Measurements from ENCODE around the gene SERGEF.

Gene SERGEF

DNA sequence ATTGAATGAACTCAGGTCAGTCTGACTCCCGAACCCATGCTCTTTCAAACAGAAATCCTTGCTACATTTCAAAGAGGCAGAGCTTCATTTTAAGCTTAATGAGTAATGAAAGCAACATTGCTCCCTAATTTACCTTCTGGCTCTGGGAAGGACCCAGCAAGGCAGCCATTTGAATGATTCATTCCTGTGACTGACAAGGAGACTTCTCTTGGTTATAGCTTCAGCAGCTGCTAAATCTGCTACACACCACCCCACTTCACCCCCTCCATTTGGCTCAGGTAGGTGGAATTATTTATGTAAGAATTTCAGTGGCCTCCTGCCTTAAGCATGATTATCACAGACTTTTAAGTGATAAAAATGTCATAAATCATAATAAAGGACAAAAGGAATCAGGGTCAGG lies 160.6 kb downstream of the SERGEF start:
- no peak for DNase-seq

- DNase-seq, result no peak
These were observed 161.2 kb downstream of the SERGEF start for GRCh38 chr11:17851697-17852096.

GRCh38 chr11:17850336-17850735 lies 162.5 kb downstream of the SERGEF start:
- DNase-seq, result no peak

- no peak for DNase-seq
These were observed 164.1 kb downstream of the SERGEF start for GRCh38 chr11:17848715-17849114.

DNA sequence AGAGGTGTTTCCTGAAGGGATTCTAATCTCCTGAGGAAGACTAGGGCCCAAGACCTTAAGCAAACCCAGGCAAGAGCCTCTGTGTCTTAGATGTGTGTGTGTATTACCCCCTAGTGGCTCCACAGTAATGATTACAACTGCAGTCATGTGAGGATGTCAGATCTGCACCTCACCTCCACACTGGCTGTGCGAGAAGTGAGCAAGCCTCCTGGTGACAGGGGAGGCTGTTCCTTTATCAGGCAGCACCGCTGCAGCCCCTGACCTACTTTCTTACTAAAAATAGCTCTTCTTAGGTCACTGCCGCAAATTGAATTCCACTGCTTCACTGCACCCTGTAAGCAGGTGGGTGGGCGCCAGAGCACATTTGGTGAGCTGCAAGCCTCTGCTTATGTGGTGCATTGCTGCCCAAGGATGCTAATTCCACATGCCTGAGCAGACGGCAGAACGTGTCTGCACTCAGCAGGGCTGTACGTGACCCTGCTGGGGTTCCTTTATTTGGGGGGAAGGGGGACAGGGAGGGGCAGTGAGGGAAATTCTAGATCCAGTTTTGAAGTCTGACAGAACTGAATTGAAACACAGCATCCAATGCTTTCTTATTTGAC lies 165.9 kb downstream of the SERGEF start:
- DNase-seq, result no peak

GRCh38 chr11:17845431-17845881 lies 167.4 kb downstream of the SERGEF start:
- no peak for DNase-seq

GRCh38 chr11:17840101-17840548 lies 172.7 kb downstream of the SERGEF start:
- no peak for DNase-seq

DNA sequence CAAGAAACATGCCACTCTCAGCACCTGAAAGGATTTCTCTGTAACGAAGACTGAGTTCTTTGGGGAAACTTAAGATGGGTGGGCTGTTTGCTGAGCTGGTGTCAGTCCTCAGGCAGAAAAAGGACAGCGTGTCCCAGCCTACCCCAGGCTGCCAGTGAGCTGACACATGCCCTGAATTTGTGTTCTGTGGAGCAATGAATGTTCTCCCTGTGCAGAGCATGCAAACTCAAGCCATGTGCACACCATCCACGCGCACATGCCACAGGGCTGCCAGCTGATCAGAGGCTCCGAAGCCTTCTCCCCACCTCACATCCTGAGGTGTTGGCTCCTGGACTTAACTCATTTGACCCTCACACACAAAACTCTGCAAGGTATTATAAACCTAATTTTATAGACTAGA lies 173.4 kb downstream of the SERGEF start:
- no peak for DNase-seq

- DNase-seq, result no peak
These were observed 174.7 kb downstream of the SERGEF start for GRCh38 chr11:17838102-17838501.

DNA sequence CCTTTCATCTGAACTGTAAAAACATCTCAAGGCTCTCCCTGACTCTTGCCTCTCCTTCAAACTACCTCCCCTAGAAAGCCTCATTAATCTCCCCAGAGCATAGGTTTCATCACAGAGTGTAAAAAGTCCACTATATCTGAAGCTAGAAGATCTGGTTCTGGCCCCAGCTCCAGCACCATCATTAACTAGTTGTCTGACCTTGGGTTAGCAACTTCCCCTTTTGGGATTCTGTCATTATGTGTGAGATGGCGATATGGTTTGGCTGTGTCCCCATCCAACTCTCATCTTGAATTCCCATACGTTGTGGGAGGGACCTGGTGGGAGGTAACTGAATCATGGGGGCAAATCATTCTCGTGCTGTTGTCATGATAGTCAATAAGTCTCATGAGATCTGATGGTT lies 181.0 kb downstream of the SERGEF start:
- DNase-seq, result no peak

GRCh38 chr11:17831228-17831627 lies 181.6 kb downstream of the SERGEF start:
- DNase-seq, result no peak

- DNase-seq, result no peak
These were observed 184.5 kb downstream of the SERGEF start for GRCh38 chr11:17828311-17828751.

DNA sequence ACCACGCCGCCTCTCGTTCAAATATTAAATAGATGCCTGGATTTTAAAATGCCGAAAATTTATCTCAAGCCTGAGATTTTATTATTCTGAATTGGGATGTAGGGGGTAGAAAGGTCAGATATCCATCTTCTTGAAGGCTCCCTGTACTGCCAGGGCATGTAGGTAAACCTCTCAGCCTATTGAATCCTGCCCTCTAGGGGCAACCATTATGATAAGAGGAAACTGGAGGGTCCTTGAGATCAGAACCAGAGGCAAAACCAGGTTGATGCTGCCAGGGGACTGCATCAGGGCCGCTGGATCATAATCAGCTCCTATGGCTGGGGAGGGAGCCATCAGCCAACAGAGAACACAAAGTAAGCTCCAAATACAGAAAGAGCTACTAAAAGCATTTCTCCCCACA lies 185.8 kb downstream of the SERGEF start:
- no peak for DNase-seq

DNA sequence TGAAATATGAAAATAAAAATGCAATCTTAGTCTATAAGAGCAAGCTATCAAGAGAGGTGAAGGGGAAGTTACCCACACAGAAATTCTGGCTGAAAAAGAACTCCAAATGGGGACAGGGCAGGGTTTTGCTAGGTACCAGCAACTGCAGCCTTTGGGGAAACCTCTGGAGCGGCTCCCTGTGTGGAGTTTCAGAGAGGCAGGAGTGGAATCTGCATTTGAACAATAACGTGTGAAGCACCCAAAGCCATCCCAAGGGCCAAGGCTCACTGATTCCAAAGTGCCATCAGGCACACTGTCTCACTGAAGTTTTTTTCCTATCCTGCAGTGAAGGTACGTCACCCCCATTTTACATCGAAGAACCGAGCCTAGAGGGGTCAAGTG lies 190.5 kb downstream of the SERGEF start:
- DNase-seq, result no peak

DNA sequence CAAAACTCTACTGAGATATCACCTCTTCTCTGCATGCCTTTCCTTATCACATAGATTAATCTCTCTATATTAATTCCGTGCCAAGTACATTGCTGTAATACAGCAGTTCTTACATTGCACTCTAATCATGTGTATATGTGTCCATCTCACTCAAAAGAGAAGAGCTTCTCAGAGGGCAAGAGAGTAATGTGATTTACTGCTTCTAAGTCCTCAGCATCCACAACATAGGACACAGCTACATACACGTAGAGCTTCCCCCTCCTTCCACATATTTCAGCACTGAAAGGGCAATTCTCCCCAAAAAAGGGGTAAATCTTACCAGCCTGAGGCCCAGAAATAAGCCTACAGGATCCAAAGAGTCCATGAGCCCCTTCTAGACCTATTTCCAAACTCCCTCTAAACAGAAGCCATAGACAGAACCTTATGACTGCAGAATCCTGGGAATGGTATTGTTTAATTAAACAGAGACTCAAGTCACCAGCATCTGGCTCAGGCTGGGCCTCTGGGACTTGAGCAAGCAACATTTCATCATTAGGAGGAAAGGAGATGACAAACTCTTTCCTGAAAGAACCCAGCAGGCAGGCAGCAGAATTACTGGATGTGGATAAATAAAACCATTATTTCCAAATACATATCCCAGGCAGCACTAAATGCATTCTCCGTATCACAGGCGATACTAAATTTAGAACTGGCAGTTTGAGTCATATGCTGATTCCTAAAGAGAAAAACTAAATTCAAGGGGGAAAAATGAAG lies 191.0 kb downstream of the SERGEF start:
- DNase-seq, result no peak

- no peak for DNase-seq
These were observed 196.5 kb downstream of the SERGEF start for GRCh38 chr11:17816232-17816931.

DNA sequence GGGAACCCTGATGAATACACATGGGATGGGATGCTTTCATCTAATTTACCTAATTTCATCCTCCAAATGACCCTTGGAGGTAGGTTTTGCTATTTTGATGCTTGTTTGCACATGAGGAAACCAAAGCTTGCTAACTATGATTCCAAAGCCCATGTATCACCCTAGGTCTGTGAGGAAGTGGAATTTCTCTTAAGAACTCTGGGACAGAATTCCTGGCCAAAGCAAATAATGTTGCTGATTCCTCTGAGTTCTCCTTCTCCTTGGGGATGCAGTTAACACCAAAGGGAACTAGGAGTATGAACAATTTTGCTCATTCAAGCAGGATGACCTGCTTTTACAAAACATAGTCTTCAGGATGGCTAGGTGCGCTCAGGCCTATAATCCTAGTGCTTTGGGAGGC lies 198.3 kb downstream of the SERGEF start:
- DNase-seq, result no peak

- DNase-seq, result no peak
These were observed 199.3 kb downstream of the SERGEF start for GRCh38 chr11:17813391-17814059.

- DNase-seq, result no peak
These were observed 200.0 kb downstream of the SERGEF start for GRCh38 chr11:17812865-17813187.

- DNase-seq, result no peak
These were observed 200.6 kb downstream of the SERGEF start for GRCh38 chr11:17812091-17812864.

GRCh38 chr11:17811352-17811751 lies 201.5 kb downstream of the SERGEF start:
- DNase-seq, result no peak

DNA sequence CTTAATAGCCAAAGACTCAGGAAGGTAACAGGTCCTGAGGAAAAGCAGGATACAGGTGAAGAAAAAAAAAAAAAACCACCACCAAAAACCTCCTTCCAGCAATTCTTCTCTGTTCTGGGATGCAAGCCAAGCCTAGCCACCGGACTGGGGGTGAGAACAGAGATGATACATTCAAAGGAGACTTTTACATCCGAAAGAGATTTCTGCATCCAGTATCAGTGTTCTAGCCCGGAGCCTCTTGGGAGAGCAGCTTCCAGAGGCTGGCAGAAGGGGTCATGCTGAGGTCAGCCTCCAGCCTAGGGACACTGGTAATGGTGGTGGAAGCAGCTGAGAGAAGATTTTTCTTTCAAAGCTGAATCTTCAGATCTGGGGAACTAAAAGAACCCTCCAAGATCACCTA lies 202.1 kb downstream of the SERGEF start:
- no peak for DNase-seq

GRCh38 chr11:17810041-17810440 lies 202.8 kb downstream of the SERGEF start:
- no peak for DNase-seq

All from NCI-H1694 (cell line).